Left ventricle myocardium superior (tissue), 1 donor: ENCODE measurements around the gene FNDC10. TPM values are rescaled to one million over a fixed set of nuclear protein-coding genes. Genes with fewer than 3 reads are reported as not detected.
"Not testable (repeated sequence)": the region's sequence is repeated elsewhere in the genome, so short reads cannot be mapped to it uniquely, and the experiment has no call there.

Experiments used
- ATAC-seq: fragments of 200-7000 bp; cut with Tn5 transposase; one replicate; pipeline ENCODE4 v1.9.1; 2020; ENCODE audit warnings: mild to moderate bottlenecking, moderate library complexity
- DNase-seq: peaks from one replicate; pipeline ENCODE4 v3.0.0-alpha.2; 2020
- intact Hi-C: fragments of 100-400 bp; cut with micrococcal nuclease; formaldehyde crosslinking; loops from one replicate; pipeline ENCODE4 v1.11.0; 2022
- total RNA-seq: library from RNA; stranded (reverse); fragmentation: NEBNext Ultra II Directional; extraction: Animal tissue kit (Norgen Biotek cat#: 25700); gene quantifications from one replicate; pipeline ENCODE4 v1.2.1, GENCODE V29; 2021
- donor health status: DM: no; HTN: yes; CAD: no; lungs with severe emphysema.

The FNDC10 gene
- total RNA-seq, 1 donor from 2014 or later, result 3.6 TPM

DNA sequence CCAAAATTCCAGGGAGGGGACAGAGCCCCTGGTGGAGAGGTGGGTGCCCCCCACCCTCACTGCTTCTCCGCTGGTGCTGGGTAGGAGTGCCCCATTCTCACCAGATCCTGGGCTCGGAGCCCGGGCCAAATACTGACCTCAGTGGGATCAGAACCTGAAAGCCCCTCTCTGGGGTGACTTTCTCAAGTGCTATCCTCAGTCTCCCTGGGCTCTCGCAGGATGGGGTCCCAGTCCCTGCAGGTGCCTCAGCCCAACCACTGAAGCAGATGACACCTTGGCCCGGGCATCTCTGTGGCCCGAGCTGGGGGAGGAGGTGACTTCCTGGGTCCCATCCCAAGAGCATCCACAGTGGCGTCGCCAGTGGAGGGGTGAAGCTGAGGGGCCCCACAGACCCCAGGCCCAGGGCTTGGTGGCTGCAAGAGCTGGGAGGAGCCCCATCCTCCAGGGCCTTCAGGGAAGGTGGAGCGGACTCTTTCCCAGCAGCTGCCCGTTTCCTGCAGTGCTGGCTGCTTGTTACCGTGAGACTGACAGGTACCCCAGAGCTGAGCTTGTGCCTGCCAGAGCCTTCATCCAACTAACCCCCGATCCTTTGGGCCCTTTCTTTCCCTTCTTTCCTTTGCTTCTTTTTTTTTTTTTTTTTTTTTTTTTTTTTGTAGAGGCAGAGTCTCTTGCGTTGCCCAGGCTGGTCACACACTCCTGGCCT, 3.9 kb upstream of the FNDC10 start:
- intact Hi-C loops, result no loop called here
- DNase-seq, result no peak
- no peak for ATAC-seq

- DNase-seq (peak; percentile 25), ATAC-seq (no peak)
- intact Hi-C loops, result no loop called here
These were observed 3.1 kb upstream of the FNDC10 start for GRCh38 chr1:1602968-1603506.

- ATAC-seq (no peak), DNase-seq (no peak)
- intact Hi-C loops, result no loop called here
These were observed 2.5 kb upstream of the FNDC10 start for GRCh38 chr1:1602304-1602967.

- intact Hi-C loops, result no loop called here
- DNase-seq (no peak), ATAC-seq (no peak)
These were observed 1.8 kb upstream of the FNDC10 start for GRCh38 chr1:1601564-1602303.

- no peak for ATAC-seq
These were observed 1.1 kb upstream of the FNDC10 start for GRCh38 chr1:1600861-1601563.

DNA sequence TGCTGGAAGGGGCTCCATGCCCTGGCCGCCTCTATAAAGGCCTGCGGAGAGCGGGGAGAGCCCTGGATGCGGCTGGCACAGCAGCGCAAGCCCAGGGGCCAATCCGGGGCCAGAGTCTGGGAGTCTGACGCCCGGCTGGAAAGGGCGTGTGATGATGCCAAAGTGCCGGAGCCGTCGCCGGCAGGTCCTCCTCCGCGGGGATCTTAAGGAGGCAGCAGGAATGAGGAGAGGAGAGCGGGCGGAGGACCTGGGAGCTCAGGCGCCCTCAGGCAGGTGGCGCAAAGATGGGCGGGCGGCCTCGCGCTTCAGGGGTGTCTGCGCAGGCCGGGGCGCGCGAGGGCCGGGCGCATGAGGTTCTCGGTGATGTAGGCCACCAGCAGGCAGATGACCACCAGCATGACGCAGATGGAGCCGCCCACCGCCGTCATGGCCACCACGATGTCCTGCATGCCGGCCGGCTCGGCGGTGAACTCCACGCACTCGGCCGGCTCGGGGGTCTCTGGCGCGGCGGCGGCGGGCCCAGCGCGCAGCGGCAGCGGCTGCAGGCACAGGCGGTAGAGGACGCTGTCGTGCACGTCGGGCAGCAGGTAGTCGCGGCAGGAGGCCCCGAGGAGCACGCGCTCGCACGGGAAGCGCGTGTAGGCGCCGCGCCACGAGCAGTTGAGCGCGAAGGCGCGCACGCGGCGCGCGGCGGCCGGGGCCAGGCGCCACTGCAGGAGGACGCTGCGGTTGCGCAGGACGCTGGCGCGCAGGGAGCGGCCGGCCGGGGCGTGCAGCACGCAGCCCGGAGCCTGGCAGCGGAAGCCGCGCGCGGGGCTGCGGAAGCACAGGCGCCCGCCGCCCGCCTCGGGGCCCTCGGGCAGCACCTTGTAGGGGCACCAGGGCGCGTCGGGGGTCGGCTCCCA, 653 bp downstream of the FNDC10 start:
- ATAC-seq (peak; percentile 10), DNase-seq (peak; percentile 59)
- intact Hi-C loops, result no loop called here

More at GRCh38 chr1:1600861-1601563, 1.1 kb upstream of the FNDC10 start:
- intact Hi-C loops, result no loop called here
- no peak for DNase-seq

GRCh38 chr1:1598720-1599029, 1.3 kb downstream of the FNDC10 start:
- intact Hi-C loops, result no loop called here
- DNase-seq, result no peak
- no peak for ATAC-seq

- intact Hi-C loops, result no loop called here
- ATAC-seq, result no peak
- DNase-seq, result peak; percentile 28
These were observed 1.8 kb downstream of the FNDC10 start for GRCh38 chr1:1598051-1598719.

DNA sequence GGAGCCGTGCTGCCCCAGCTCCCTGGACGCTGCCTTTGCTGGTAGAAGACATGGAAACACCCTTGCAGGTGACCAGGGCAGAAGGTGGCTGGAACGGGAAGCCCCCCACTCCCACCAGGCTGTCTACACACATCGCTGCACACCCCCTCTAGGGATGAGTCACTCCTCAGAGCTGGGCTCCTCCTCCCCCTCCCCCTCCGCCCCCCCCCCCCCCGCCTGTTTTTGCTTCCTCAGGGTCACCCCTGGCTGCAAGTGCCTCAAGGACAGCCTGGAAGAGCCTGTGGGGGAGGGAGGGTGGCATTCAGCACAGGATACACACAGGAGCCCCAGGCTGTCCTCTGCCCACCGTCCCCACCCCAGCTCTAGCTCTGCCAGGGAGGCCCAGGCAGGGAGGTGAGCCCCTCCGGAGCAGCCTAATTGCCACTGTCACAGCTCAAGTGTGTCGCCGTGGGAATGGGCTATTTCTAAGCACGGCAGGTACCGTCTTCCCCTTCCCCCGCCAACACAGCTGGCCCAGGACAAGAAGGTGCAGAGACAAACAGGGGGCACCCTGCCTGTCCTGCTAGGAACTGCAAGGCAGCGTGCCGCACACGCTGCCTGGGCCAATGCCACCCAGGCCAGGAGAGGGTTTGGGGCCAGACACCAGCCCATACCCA, 2.5 kb downstream of the FNDC10 start:
- intact Hi-C loops, result no loop called here
- peak; percentile 61 for ATAC-seq
- peak; percentile 30 for DNase-seq

DNA sequence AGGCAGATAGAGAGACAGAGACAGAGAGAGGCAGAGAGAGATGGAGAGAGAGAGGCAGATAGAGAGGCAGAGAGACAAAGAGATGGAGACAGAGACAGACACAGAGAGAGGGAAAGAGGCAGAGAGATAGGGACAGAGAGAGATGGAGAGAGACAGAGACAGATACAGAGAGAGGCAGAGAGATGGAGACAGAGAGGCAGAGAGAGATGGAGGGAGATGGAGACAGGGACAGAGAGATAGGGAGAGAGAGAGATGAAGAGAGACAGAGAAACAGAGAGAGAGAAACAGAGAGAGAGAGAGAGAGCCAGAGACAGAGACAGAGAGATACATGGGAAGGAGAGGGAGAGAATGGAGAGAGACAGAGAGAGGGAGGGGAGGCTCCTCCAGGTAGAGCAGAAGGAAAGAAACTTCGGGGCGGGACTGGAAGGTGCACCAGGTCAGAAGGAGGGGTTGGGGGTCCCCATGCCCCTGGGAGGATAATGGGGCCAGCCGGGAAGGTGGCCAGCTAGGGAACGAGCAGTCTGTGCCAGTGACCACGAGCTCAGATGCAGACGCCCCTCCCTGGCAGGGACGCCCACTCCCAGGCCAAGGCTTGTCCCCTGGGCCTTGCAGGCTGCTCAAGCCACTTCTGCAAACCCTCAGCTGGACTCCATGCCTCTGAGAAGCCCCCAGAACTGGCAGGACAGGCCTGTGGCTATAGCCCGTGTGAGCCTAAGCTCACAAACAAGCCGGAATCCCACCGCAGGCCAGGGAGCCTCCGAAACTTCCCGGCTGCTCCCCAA, 3.3 kb downstream of the FNDC10 start:
- DNase-seq, result no peak
- intact Hi-C loops, result no loop called here
- no peak for ATAC-seq

DNA sequence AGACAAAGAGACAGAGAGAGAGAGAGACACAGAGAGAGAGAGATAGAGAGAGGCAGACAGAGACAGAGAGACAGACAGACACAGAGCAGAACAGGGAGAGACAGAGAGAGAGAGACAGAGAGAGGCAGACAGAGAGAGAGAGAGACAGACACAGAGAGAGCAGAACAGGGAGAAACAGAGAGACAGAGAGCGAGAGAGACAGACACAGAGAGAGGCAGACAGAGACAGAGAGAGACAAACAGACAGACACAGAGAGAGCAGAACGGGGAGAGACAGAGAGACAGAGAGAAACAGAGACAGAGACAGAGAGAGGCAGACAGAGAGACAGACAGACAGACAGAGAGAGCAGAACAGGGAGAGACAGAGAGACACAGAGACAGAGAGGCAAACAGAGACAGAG, 4.6 kb downstream of the FNDC10 start:
- intact Hi-C loops, ATAC-seq, DNase-seq: not testable (repeated sequence)

DNA sequence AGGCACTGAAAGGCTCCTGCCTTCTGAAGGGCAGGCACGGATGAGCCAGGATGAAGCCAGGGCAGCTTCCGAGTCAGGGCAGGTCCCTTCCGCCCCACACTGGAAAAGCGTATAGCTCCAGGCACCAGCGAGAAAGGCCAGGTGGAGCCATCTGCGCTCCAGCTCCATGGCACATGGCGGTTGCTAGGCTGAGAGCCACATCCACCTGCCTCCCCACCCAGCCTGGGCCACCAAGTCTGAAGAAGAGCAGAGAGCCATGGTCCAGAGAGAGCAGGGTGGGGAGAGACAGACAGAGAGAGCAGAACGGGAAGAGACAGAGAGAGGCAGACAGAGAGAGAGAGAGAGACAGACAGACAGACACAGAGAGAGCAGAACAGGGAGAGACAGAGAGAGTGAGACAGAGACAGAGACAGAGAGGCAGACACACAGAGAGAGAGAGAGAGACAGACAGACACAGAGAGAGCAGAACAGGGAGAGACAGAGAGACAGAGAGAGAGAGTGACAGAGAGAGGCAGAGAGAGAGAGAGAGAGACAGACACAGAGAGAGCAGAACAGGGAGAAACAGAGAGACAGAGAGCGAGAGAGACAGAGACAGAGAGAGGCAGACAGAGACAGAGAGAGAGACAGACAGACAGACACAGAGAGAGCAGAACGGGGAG, 5.2 kb downstream of the FNDC10 start:
- intact Hi-C loops, result no loop called here
- ATAC-seq (no peak), DNase-seq (no peak)

DNA sequence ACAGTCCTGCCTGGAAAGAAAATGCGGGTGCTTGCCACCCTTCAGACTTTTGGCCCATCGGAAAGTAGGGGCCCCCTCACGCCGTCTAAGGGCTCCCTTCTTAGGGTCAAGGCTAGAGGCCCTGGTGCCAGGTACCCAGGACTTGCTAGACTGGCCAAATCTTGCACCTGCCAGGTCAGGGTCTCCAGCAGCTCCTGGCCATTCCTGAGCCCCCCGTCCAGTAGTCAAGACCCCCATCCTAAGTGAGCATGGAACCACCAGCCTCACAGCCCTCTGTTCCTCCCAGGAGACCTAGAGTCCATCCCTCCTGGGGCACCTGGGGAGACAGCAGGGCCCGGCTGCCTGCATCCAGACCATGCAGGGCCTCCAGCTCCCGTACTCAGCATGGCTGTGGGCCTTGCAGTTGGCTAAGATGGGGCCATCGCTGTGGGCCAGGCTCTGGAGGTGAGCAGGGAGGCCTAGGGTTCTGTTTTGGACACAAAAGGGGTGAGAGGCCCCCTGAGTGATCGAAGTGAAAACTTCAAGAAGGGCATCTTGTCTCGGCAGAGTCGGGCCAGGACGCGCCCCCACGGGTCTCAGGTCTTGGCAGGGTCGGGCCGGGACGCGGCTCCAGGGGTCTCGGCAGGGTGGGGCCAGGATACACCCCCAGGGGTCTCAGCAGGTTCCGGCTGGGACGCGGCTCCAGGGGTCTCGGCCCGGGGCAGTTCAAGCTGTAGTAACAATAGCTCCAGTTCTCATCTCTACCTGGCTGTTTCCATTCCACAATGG, 5.9 kb downstream of the FNDC10 start:
- DNase-seq (no peak), ATAC-seq (no peak)
- intact Hi-C loops, result no loop called here

DNA sequence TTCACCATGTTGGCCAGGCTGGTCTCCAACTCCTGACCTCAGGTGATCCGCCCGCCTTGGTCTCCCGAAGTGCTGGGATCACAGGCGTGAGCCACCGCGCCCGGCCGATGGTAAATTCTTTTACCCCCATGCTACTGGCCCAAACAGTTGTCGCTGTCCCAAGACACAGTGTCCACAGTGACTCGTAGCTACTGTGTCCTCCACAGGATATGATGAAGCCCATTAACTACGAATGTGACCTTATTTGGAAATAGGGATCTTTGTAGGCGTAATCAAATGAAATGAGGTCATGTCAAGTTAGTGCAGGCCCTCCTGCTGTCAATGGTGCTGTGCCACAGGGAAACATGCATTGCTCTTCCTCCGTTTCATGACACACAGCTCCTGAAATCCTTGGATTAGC, 8.5 kb downstream of the FNDC10 start:
- DNase-seq (no peak), ATAC-seq (no peak)
- intact Hi-C loops, result no loop called here

DNA sequence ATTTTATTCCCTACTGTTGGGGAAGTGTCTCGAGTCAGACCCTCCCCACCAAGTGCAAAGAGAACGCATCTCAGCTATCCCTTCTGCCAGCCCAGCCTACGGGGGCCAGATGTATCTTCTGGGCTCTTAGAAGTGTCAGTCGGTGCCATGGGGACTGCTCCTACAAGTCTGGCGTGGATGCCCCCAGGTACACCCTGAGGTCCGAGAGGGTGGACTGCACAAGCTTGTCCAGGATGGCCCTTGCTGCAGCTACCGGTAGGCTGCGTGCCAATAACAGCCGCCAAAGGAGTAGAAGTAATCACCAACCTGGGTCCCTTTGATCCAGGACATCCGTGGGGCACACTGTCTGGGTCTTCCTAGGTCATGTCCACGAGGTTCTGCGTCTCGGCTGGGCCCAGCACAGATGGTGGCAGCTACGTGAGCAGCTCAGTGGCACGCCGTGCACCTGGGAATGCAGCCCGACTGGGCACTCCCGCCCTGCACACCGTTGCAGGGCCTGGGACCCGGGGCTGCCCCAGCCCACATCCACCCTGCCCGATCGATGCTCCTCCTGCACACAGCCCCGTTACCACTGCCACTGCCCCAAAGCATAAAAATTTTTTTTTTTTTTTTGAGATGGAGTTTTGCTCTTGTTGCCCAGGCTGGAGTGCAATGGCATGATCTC, 16.5 kb downstream of the FNDC10 start:
- ATAC-seq (no peak), DNase-seq (no peak)
- intact Hi-C loops, result no loop called here
